Heart left ventricle (tissue), 13 donors: ENCODE results near the gene HDAC4.

Experiments
- CTCF ChIP-seq, 12 donors: fragments of 200-600 bp; sonication (generic) in 4 of 12; IDR thresholded peaks; one replicate each; pipeline versions ENCODE4 v1.5.0 to v1.8.0; 2018 to 2022; ENCODE audit warnings: antibody characterized with exemption in 12 of 12, mild to moderate bottlenecking in 5 of 12
- POLR2A ChIP-seq, 2 donors: fragments of 450-650 bp; IDR thresholded peaks; one replicate each; pipeline ENCODE4 v1.6.1; 2017; ENCODE audit warnings: antibody characterized with exemption in 2 of 2, mild to moderate bottlenecking in 2 of 2, moderate library complexity in 2 of 2
- donor health status: ischemic (EF 13 %, LVEDD 7.1; RV severe dilation, severe dysfunction).
- donor health status: DM: no; HTN: yes; CAD: no.
- donor health status: DM: no; HTN: no; CAD: no.
- donor health status: ischemic (EF 25% LVEDD 6.9; RV normal size, moderate dysfunction).
- donor health status: ischemic (EF 25% LVEDD 5.7; RV mildly dilated, moderate dysfunction).
- donor health status: ischemic (EF 35%, LVEDD 5.7; RV mildly dilated, moderate dysfunction).
- donor health status: nonischemic (EF 11% LVEDD 7.7; RV severe dilation, severe dysfunction).
- donor health status: DM: yes; HTN: yes; CAD: no.
- donor health status: PGD.
- donor health status: ischemic (EF 29% LVEDD 5.4; RV normal size, mild dysfunction).
- donor health status: nonischemic (EF 23%, LVEDD 6.1; RV moderate dilation, normal function).

- TF ChIP-seq CTCF (IDR thresholded peaks at IDR 0.05) (no peak), POLR2A (IDR thresholded peaks at IDR 0.05) (no peak)
Measured at GRCh38 chr2:239128706-239129105, 272.1 kb downstream of the HDAC4 start.
